ENCODE measurements around the gene CLSTN3. TPM values are rescaled to one million over a fixed set of nuclear protein-coding genes. Genes with fewer than 3 reads are reported as not detected.

Gene CLSTN3
- total RNA-seq, 1 donor from 2014 or later = 132 TPM

DNA sequence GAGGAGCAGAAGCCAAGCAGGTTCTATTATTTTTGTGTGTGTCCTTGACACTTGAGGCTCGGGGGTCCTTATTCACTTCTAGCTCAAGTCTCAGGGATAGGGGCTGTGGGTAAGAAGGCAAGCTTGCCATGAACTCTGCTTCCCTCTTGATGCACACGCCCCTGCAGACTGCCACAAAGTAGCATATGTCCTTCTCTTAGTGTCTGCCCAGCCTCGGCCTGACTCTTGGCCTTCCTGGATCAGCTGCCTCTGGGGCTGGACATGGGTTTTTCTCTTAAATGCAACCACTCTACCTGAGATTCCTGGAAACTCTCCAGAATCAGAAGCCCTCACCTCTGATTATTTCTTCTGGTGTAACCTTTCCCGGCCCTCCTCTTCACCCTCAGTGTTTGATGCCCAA is 31.2 kb downstream of the CLSTN3 start:
- Histone ChIP-seq H3K4me1 (no peaks in the 10 kb centered on the region), H3K36me3 (peaks cover 8 to 11% of the 10 kb centered on the region in 2 donors), H3K4me3 (no peak overlapping the region), H3K9me3 (no peaks in the 10 kb centered on the region), H3K27ac (no peak overlapping the region), H3K27me3 (no peaks in the 10 kb centered on the region)
- TF ChIP-seq, protein P1, sequence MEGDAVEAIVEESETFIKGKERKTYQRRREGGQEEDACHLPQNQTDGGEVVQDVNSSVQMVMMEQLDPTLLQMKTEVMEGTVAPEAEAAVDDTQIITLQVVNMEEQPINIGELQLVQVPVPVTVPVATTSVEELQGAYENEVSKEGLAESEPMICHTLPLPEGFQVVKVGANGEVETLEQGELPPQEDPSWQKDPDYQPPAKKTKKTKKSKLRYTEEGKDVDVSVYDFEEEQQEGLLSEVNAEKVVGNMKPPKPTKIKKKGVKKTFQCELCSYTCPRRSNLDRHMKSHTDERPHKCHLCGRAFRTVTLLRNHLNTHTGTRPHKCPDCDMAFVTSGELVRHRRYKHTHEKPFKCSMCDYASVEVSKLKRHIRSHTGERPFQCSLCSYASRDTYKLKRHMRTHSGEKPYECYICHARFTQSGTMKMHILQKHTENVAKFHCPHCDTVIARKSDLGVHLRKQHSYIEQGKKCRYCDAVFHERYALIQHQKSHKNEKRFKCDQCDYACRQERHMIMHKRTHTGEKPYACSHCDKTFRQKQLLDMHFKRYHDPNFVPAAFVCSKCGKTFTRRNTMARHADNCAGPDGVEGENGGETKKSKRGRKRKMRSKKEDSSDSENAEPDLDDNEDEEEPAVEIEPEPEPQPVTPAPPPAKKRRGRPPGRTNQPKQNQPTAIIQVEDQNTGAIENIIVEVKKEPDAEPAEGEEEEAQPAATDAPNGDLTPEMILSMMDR (IDR thresholded peaks at IDR 0.05) = no peak
- intact Hi-C loops (cut with DNase I) = no loop called here
- DNase-seq (ENCODE audit: low spot score in 2 of 2) = no peak

DNA sequence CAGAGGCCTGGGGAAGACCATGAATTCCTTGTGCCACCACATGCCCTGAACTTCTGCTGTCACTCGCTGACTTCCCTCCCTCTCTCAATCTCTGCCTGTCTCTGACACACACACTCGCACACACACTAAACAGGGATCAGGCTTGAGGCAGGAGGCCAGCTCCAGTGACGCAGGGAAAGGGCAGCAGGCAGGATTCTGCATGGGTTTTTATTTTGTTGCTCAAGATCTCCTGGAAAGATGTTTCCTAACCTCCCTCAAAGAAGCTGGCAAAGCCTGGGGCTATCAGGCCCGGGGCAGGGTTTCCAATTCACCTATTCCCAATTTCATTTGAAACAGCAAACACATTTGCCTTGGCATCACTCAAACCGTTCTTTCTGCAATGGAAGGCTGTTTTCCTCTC is 31.6 kb downstream of the CLSTN3 start:
- no peak overlapping the region for H3K27ac ChIP-seq
- H3K9me3 ChIP-seq = no peaks in the 10 kb centered on the region
- peaks cover 8 to 9% of the 10 kb centered on the region in 2 donors for H3K36me3 ChIP-seq
- DNase-seq (ENCODE audit: low spot score in 2 of 2) = no peak
- no peaks in the 10 kb centered on the region for H3K27me3 ChIP-seq
- no peak overlapping the region for H3K4me3 ChIP-seq
- intact Hi-C loops (cut with DNase I) = no loop called here
- no peaks in the 10 kb centered on the region for H3K4me1 ChIP-seq
- TF ChIP-seq, protein P1 (IDR thresholded peaks at IDR 0.05) = no peak

DNA sequence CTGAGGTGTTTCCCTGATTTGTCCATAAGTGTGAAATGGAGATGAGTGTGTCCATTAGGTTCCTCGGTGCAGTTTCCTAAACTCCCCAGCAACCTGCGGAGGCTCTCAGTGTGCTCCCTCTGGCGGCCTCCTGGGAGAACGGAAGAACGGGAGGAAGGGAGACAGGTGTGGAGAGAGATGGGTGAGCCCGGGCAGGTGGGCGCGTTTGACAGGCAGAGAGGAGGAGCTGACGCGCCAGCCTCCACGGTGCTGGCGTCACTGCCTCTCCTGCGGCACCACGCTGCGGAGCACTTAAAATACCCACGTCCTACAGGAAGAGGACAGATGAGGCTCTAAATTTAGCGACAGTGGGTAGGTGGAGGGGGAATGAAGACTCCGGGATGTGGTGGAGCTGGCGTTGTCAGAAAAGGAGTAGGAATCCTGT is 32.5 kb downstream of the CLSTN3 start:
- intact Hi-C loops (cut with DNase I) = no loop called here
- Histone ChIP-seq H3K27ac (no peak overlapping the region), H3K36me3 (peaks cover 3% of the 10 kb centered on the region in 2 donors), H3K27me3 (no peaks in the 10 kb centered on the region), H3K4me3 (no peak overlapping the region), H3K9me3 (no peaks in the 10 kb centered on the region), H3K4me1 (no peaks in the 10 kb centered on the region)
- TF ChIP-seq, protein P1 (IDR thresholded peaks at IDR 0.05) = peak in 2 of 3 experiments; percentile 11 to 38
- no peak for DNase-seq (ENCODE audit: low spot score in 2 of 2)

DNA sequence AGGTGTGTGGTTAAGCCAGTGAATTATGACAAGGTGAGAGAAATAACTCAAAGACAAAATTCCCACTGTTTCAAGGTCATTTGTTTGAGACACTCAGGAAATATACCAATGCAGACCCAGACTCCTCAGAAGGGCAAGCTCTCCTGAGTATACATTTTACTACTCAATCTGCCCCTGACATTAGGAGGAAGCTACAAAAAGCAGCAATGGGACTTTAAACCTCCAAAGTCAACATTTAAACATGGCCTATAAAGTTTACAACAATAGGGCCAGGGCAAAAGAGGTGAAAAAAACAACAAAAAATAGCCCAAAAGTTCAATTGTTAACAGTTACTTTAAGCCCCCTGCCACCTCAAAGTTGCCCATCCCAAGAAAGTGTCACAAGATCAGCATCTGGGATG is 39.8 kb downstream of the CLSTN3 start:
- Histone ChIP-seq H3K4me1 (no peaks in the 10 kb centered on the region), H3K27ac (no peak overlapping the region), H3K27me3 (no peaks in the 10 kb centered on the region), H3K9me3 (no peaks in the 10 kb centered on the region), H3K36me3 (no peaks in the 10 kb centered on the region), H3K4me3 (no peak overlapping the region)
- TF ChIP-seq, protein P1 (IDR thresholded peaks at IDR 0.05) = no peak
- no peak for DNase-seq (ENCODE audit: low spot score in 2 of 2)
- intact Hi-C loops (cut with DNase I) = no loop called here

DNA sequence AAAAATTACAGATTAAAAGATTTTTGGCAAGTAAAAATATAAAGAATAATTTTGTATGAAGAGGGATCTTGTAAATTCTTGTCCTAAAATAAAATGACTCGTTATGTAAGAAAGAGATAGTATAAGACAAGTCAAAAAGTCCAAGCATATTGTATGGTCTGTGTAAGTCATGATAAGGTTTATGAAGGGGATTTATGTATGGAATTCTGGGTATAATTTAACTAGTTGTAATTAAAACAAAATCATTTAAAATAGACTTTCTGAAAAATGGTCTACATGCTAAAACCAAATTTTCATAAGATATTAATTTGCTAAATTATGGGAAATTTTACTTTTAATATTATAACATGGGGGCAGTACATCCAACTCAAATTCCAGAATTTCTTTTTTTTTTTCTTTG is 41.7 kb downstream of the CLSTN3 start:
- Histone ChIP-seq H3K27ac (no peak overlapping the region), H3K4me3 (no peak overlapping the region), H3K9me3 (no peaks in the 10 kb centered on the region), H3K36me3 (no peaks in the 10 kb centered on the region), H3K4me1 (no peaks in the 10 kb centered on the region), H3K27me3 (no peaks in the 10 kb centered on the region)
- TF ChIP-seq, protein P1 (IDR thresholded peaks at IDR 0.05) = no peak
- no peak for DNase-seq (ENCODE audit: low spot score in 2 of 2)
- intact Hi-C loops (cut with DNase I) = no loop called here

DNA sequence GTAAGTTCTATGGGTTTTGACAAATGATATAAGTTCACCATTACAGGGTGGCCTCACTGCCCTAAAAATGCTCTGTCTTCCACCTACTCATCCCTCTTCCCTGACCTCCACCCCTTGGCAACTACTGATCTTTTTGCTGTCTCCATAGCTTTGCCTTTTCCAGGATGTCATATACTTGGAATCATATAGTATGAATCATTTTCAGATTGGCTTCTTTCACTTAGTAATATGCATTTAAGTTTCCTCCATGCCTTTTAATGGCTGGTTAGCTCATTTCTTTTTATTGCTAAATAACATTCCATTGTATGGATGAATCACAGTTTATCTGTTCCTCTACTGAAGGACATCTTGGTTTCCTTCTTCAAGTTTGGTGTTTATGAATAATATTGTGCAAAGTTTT is 45.3 kb downstream of the CLSTN3 start:
- intact Hi-C loops (cut with DNase I) = no loop called here
- Histone ChIP-seq H3K9me3 (no peaks in the 10 kb centered on the region), H3K4me3 (no peak overlapping the region), H3K36me3 (no peaks in the 10 kb centered on the region), H3K27ac (no peak overlapping the region), H3K4me1 (no peaks in the 10 kb centered on the region), H3K27me3 (no peaks in the 10 kb centered on the region)
- no peak for DNase-seq (ENCODE audit: low spot score in 2 of 2)
- TF ChIP-seq, protein P1 (IDR thresholded peaks at IDR 0.05) = no peak

All from ascending aorta (tissue), 2 donors.